Fibroblast of skin of right biceps (primary cell): ENCODE results near the gene KREMEN2.
"Not testable (repeated sequence)": the region's sequence is repeated elsewhere in the genome, so short reads cannot be mapped to it uniquely, and the experiment has no call there.

Experiments used
- DNase-seq: peaks from one replicate; pipeline ENCODE4 v3.0.0-alpha.2; 2013

The KREMEN2 gene

GRCh38 chr16:2943716-2944115 is 20.4 kb upstream of the KREMEN2 start:
- DNase-seq: not testable (repeated sequence)

- no peak for DNase-seq
Observed at GRCh38 chr16:2946649-2947048, 17.4 kb upstream of the KREMEN2 start.

- no peak for DNase-seq
Observed at GRCh38 chr16:2948807-2949704, 15.0 kb upstream of the KREMEN2 start.

GRCh38 chr16:2949705-2950352 is 14.2 kb upstream of the KREMEN2 start:
- DNase-seq: no peak

- DNase-seq: no peak
Observed at GRCh38 chr16:2950353-2950724, 13.7 kb upstream of the KREMEN2 start.

GRCh38 chr16:2950773-2951172 is 13.3 kb upstream of the KREMEN2 start:
- DNase-seq: no peak

GRCh38 chr16:2952679-2953078 is 11.4 kb upstream of the KREMEN2 start:
- DNase-seq: no peak

- no peak for DNase-seq
Observed at GRCh38 chr16:2953706-2954627, 10.1 kb upstream of the KREMEN2 start.

- no peak for DNase-seq
Observed at GRCh38 chr16:2954656-2955381, 9.3 kb upstream of the KREMEN2 start.

- DNase-seq: no peak
Observed at GRCh38 chr16:2955438-2955778, 8.7 kb upstream of the KREMEN2 start.

GRCh38 chr16:2955779-2956578 is 8.1 kb upstream of the KREMEN2 start:
- no peak for DNase-seq

GRCh38 chr16:2956579-2956956 is 7.5 kb upstream of the KREMEN2 start:
- no peak for DNase-seq

- no peak for DNase-seq
Observed at GRCh38 chr16:2959206-2959605, 4.9 kb upstream of the KREMEN2 start.

GRCh38 chr16:2960183-2961010 is 3.7 kb upstream of the KREMEN2 start:
- DNase-seq: no peak

GRCh38 chr16:2962334-2963073 is 1.6 kb upstream of the KREMEN2 start:
- DNase-seq: no peak

GRCh38 chr16:2963074-2963722 is 877 bp upstream of the KREMEN2 start:
- DNase-seq: no peak

- no peak for DNase-seq
Observed at GRCh38 chr16:2964475-2965336, 631 bp downstream of the KREMEN2 start.

GRCh38 chr16:2966043-2966807 is 2.1 kb downstream of the KREMEN2 start:
- no peak for DNase-seq
